H1 (cell line): ENCODE measurements around the gene CSKMT. TPM values are rescaled to one million over a fixed set of nuclear protein-coding genes. Genes with fewer than 3 reads are reported as not detected.

ENCODE experiments used
- polyA plus RNA-seq, 7 experiments: library from polyadenylated mRNA; depleted of rRNA in 3 of 7; stranded (reverse) in 5 of 7; unstranded in 2 of 7; fragments of >200 nt in 5 of 7; fragments of 200-250 nt in 2 of 7; gene quantifications; 1 replicate in 5 of 7; 2 replicates in 1 of 7; 4 replicates in 1 of 7; pipeline versions ENCODE4 v1.2.1 to v1.2.3, GENCODE V29; 2011 to 2013; ENCODE audit warnings: missing spikeins in 2 of 7, mixed read lengths in 2 of 7
- small RNA-seq: library from polyadenylated mRNA; stranded (forward); fragments of <200 nt; extraction: miRNeasy Mini kit (QIAGEN cat#:217004); gene quantifications from one replicate; pipeline ENCODE3, GENCODE V24; 2013; ENCODE audit not compliant: insufficient read depth
- total RNA-seq: library from RNA; stranded (reverse); fragmentation: NEBNext Ultra II Directional; extraction: Animal tissue kit (Norgen Biotek cat#: 25700); gene quantifications from 2 replicates; pipeline ENCODE4 v1.2.1, GENCODE V29; 2021

Gene CSKMT
- total and polyA plus RNA-seq, 2 of the 8 experiments (the other 6 are each of a cell fraction or from before 2014, with no cell fraction given), result 12.0 to 66.1 TPM

Small RNA genes lying within 50 kb of the gene (small RNA-seq; reads per million reads assigned to genes)
- gene SNORA57, result not detected

Other genes starting within 250 kb of the CSKMT start
- gene SCGB1A1, start 246.3 kb upstream of the CSKMT start, total RNA-seq, result not detected in 2 replicates
- gene SCGB1A1, start 246.3 kb upstream of the CSKMT start, polyA plus RNA-seq (2011; rRNA removed), result not detected in 2 replicates
- gene AHNAK, start 118.5 kb upstream of the CSKMT start, total RNA-seq, result 5.8 and 6.7 TPM in 2 replicates
- gene AHNAK, start 118.5 kb upstream of the CSKMT start, polyA plus RNA-seq (2011; rRNA removed), result 2.0 and 2.5 TPM in 2 replicates
- gene EEF1G, start 91.4 kb upstream of the CSKMT start, total RNA-seq, result 1,622 and 1,627 TPM in 2 replicates
- 1,996 and 2,000 TPM in 2 replicates for gene EEF1G, start 91.4 kb upstream of the CSKMT start, polyA plus RNA-seq (2011; rRNA removed)
- 24.6 and 31.5 TPM in 2 replicates for gene TUT1, start 73.8 kb upstream of the CSKMT start, total RNA-seq
- gene TUT1, start 73.8 kb upstream of the CSKMT start, polyA plus RNA-seq (2011; rRNA removed), result 17.8 and 26.2 TPM in 2 replicates
- 114 and 117 TPM in 2 replicates for gene MTA2, start 63.4 kb upstream of the CSKMT start, total RNA-seq
- 25.7 and 32.2 TPM in 2 replicates for gene MTA2, start 63.4 kb upstream of the CSKMT start, polyA plus RNA-seq (2011; rRNA removed)
- gene EML3, start 52.5 kb upstream of the CSKMT start, total RNA-seq, result 29.9 and 31.2 TPM in 2 replicates
- gene EML3, start 52.5 kb upstream of the CSKMT start, polyA plus RNA-seq (2011; rRNA removed), result 19.2 and 30.1 TPM in 2 replicates
- 0.55 and 2.2 TPM in 2 replicates for gene ROM1, start 52.1 kb upstream of the CSKMT start, total RNA-seq
- 0.86 and 0.91 TPM in 2 replicates for gene ROM1, start 52.1 kb upstream of the CSKMT start, polyA plus RNA-seq (2011; rRNA removed)
- 28.0 and 34.5 TPM in 2 replicates for gene B3GAT3, start 43.3 kb upstream of the CSKMT start, total RNA-seq
- 39.0 and 57.7 TPM in 2 replicates for gene B3GAT3, start 43.3 kb upstream of the CSKMT start, polyA plus RNA-seq (2011; rRNA removed)
- gene GANAB, start 18.7 kb upstream of the CSKMT start, total RNA-seq, result 326 and 330 TPM in 2 replicates
- 289 and 297 TPM in 2 replicates for gene GANAB, start 18.7 kb upstream of the CSKMT start, polyA plus RNA-seq (2011; rRNA removed)
- gene INTS5, start 12.0 kb upstream of the CSKMT start, total RNA-seq, result 29.3 and 30.1 TPM in 2 replicates
- gene INTS5, start 12.0 kb upstream of the CSKMT start, polyA plus RNA-seq (2011; rRNA removed), result 23.6 and 30.3 TPM in 2 replicates
- 171 and 173 TPM in 2 replicates for gene C11orf98, start 102 bp upstream of the CSKMT start, total RNA-seq
- gene C11orf98, start 102 bp upstream of the CSKMT start, polyA plus RNA-seq (2011; rRNA removed), result 68.0 and 72.1 TPM in 2 replicates
- gene UQCC3, start 6.4 kb downstream of the CSKMT start, total RNA-seq, result 14.2 and 15.2 TPM in 2 replicates
- gene UQCC3, start 6.4 kb downstream of the CSKMT start, polyA plus RNA-seq (2011; rRNA removed), result 15.7 and 27.9 TPM in 2 replicates
- 3.6 and 5.2 TPM in 2 replicates for gene LBHD1, start 7.0 kb downstream of the CSKMT start, total RNA-seq
- 2.3 and 2.8 TPM in 2 replicates for gene LBHD1, start 7.0 kb downstream of the CSKMT start, polyA plus RNA-seq (2011; rRNA removed)
- gene UBXN1, start 13.8 kb downstream of the CSKMT start, total RNA-seq, result 104 and 114 TPM in 2 replicates
- 78.6 and 126 TPM in 2 replicates for gene UBXN1, start 13.8 kb downstream of the CSKMT start, polyA plus RNA-seq (2011; rRNA removed)
- gene LRRN4CL, start 24.2 kb downstream of the CSKMT start, total RNA-seq, result 0.26 TPM in 1 of 2 replicates, not detected in the other
- 0.03 and 0.05 TPM in 2 replicates for gene LRRN4CL, start 24.2 kb downstream of the CSKMT start, polyA plus RNA-seq (2011; rRNA removed)
- 59.5 and 73.7 TPM in 2 replicates for gene BSCL2, start 42.1 kb downstream of the CSKMT start, total RNA-seq
- 264 and 286 TPM in 2 replicates for gene BSCL2, start 42.1 kb downstream of the CSKMT start, polyA plus RNA-seq (2011; rRNA removed)
- gene GNG3, start 42.4 kb downstream of the CSKMT start, total RNA-seq, result 4.9 and 6.4 TPM in 2 replicates
- gene GNG3, start 42.4 kb downstream of the CSKMT start, polyA plus RNA-seq (2011; rRNA removed), result 10.9 and 12.1 TPM in 2 replicates
- 44.3 and 46.4 TPM in 2 replicates for gene HNRNPUL2, start 62.1 kb downstream of the CSKMT start, total RNA-seq
- gene HNRNPUL2, start 62.1 kb downstream of the CSKMT start, polyA plus RNA-seq (2011; rRNA removed), result 12.7 and 14.9 TPM in 2 replicates
- gene TTC9C, start 63.2 kb downstream of the CSKMT start, total RNA-seq, result 34.1 and 34.5 TPM in 2 replicates
- 25.4 and 28.1 TPM in 2 replicates for gene TTC9C, start 63.2 kb downstream of the CSKMT start, polyA plus RNA-seq (2011; rRNA removed)
- gene ZBTB3, start 88.8 kb downstream of the CSKMT start, total RNA-seq, result 76.5 and 76.9 TPM in 2 replicates
- gene ZBTB3, start 88.8 kb downstream of the CSKMT start, polyA plus RNA-seq (2011; rRNA removed), result 30.2 and 39.5 TPM in 2 replicates
- 126 and 131 TPM in 2 replicates for gene POLR2G, start 96.3 kb downstream of the CSKMT start, total RNA-seq
- 206 and 329 TPM in 2 replicates for gene POLR2G, start 96.3 kb downstream of the CSKMT start, polyA plus RNA-seq (2011; rRNA removed)
- 29.6 and 31.9 TPM in 2 replicates for gene TAF6L, start 106.1 kb downstream of the CSKMT start, total RNA-seq
- 24.8 and 37.3 TPM in 2 replicates for gene TAF6L, start 106.1 kb downstream of the CSKMT start, polyA plus RNA-seq (2011; rRNA removed)
- gene TMEM179B, start 122.1 kb downstream of the CSKMT start, total RNA-seq, result 16.3 and 18.6 TPM in 2 replicates
- gene TMEM179B, start 122.1 kb downstream of the CSKMT start, polyA plus RNA-seq (2011; rRNA removed), result 62.2 and 65.1 TPM in 2 replicates
- 22.9 and 23.5 TPM in 2 replicates for gene TMEM223, start 126.7 kb downstream of the CSKMT start, total RNA-seq
- gene TMEM223, start 126.7 kb downstream of the CSKMT start, polyA plus RNA-seq (2011; rRNA removed), result 59.7 and 64.1 TPM in 2 replicates
- gene NXF1, start 140.1 kb downstream of the CSKMT start, total RNA-seq, result 44.8 and 49.8 TPM in 2 replicates
- 48.1 and 63.6 TPM in 2 replicates for gene NXF1, start 140.1 kb downstream of the CSKMT start, polyA plus RNA-seq (2011; rRNA removed)
- gene STX5, start 166.7 kb downstream of the CSKMT start, total RNA-seq, result 24.2 and 25.3 TPM in 2 replicates
- gene STX5, start 166.7 kb downstream of the CSKMT start, polyA plus RNA-seq (2011; rRNA removed), result 23.4 and 28.5 TPM in 2 replicates
- gene TEX54, start 167.5 kb downstream of the CSKMT start, total RNA-seq, result 1.2 TPM in 1 of 2 replicates, not detected in the other
- gene TEX54, start 167.5 kb downstream of the CSKMT start, polyA plus RNA-seq (2011; rRNA removed), result not detected in 2 replicates
- 97.0 and 101 TPM in 2 replicates for gene WDR74, start 174.3 kb downstream of the CSKMT start, total RNA-seq
- 93.6 and 116 TPM in 2 replicates for gene WDR74, start 174.3 kb downstream of the CSKMT start, polyA plus RNA-seq (2011; rRNA removed)
- 393 and 410 TPM in 2 replicates for gene SLC3A2, start 215.6 kb downstream of the CSKMT start, total RNA-seq
- gene SLC3A2, start 215.6 kb downstream of the CSKMT start, polyA plus RNA-seq (2011; rRNA removed), result 435 and 574 TPM in 2 replicates